ENCODE measurements around the gene MDH1B.

- no peak for TF ChIP-seq POLR2AphosphoS5 (IDR thresholded peaks at IDR 0.05; ENCODE audit: low read depth, low read length)
- TF ChIP-seq TAF1 (IDR thresholded peaks at IDR 0.05; ENCODE audit: borderline replicate concordance, insufficient read depth, low read length): no peak
- TF ChIP-seq SIN3A (IDR thresholded peaks at IDR 0.05; ENCODE audit: borderline replicate concordance, insufficient read depth, low read length): no peak
- TF ChIP-seq, protein P1, sequence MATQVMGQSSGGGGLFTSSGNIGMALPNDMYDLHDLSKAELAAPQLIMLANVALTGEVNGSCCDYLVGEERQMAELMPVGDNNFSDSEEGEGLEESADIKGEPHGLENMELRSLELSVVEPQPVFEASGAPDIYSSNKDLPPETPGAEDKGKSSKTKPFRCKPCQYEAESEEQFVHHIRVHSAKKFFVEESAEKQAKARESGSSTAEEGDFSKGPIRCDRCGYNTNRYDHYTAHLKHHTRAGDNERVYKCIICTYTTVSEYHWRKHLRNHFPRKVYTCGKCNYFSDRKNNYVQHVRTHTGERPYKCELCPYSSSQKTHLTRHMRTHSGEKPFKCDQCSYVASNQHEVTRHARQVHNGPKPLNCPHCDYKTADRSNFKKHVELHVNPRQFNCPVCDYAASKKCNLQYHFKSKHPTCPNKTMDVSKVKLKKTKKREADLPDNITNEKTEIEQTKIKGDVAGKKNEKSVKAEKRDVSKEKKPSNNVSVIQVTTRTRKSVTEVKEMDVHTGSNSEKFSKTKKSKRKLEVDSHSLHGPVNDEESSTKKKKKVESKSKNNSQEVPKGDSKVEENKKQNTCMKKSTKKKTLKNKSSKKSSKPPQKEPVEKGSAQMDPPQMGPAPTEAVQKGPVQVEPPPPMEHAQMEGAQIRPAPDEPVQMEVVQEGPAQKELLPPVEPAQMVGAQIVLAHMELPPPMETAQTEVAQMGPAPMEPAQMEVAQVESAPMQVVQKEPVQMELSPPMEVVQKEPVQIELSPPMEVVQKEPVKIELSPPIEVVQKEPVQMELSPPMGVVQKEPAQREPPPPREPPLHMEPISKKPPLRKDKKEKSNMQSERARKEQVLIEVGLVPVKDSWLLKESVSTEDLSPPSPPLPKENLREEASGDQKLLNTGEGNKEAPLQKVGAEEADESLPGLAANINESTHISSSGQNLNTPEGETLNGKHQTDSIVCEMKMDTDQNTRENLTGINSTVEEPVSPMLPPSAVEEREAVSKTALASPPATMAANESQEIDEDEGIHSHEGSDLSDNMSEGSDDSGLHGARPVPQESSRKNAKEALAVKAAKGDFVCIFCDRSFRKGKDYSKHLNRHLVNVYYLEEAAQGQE (IDR thresholded peaks at IDR 0.05; ENCODE audit: insufficient read depth in 1 of 2, low read depth in 2 of 2, low read length in 2 of 2): no peak
- no peak for TF ChIP-seq FOXP2 (optimal IDR thresholded peaks at IDR 0.05; ENCODE audit: borderline replicate concordance, extremely low read depth, extremely low read length, insufficient read depth)
Measured at GRCh38 chr2:206723288-206723687, 41.8 kb downstream of the MDH1B start.
